ENCODE measurements around the gene SETBP1.

The SETBP1 gene

GRCh38 chr18:45102126-45102525 lies 421.4 kb downstream of the SETBP1 start:
- DNase-seq, result no peak

GRCh38 chr18:45102863-45103262 lies 422.2 kb downstream of the SETBP1 start:
- no peak for DNase-seq

GRCh38 chr18:45103319-45104048 lies 422.8 kb downstream of the SETBP1 start:
- no peak for DNase-seq

GRCh38 chr18:45104049-45104395 lies 423.3 kb downstream of the SETBP1 start:
- no peak for DNase-seq

DNA sequence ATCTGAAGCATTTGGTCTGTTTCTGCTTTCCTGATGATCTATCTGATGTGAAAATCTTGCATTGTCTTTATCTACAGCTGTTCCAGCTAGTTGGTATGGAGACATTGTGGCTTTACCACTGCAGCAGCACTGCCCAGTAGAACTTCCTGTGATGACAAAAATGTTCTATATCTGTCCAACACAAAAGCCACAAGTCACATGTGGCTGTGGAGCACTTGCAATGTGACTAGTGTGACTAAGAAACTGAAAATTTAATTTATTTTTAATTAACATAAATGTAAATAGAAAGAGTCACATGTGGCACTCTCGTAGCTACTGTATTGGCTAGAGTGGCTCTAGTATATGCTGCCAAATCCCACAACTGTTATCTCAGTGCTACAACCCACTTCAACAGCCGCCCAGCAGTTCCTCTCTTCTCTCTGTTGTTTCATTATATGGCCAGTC lies 425.7 kb downstream of the SETBP1 start:
- DNase-seq, result no peak

DNA sequence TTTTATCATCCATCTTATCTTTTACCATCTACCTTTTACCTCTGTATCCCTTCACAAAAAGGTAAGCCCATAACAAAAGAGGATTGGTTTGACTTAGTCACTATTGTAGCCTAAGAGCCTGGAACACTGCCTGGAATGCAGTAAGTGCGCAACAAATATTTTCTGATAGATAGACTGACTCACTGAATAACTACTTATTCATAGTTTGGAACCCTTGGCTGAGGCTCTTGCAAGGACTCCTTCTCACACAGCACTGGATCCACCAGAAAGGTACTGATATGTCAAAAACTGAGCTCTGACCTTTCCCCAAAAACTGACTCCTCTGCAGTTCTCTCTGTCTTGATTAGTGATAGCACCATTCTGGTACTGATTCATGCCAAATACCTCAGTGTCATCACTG lies 426.7 kb downstream of the SETBP1 start:
- DNase-seq, result no peak

GRCh38 chr18:45108754-45109153 lies 428.1 kb downstream of the SETBP1 start:
- no peak for DNase-seq

- DNase-seq, result no peak
These were observed 428.6 kb downstream of the SETBP1 start for GRCh38 chr18:45109271-45109670.

DNA sequence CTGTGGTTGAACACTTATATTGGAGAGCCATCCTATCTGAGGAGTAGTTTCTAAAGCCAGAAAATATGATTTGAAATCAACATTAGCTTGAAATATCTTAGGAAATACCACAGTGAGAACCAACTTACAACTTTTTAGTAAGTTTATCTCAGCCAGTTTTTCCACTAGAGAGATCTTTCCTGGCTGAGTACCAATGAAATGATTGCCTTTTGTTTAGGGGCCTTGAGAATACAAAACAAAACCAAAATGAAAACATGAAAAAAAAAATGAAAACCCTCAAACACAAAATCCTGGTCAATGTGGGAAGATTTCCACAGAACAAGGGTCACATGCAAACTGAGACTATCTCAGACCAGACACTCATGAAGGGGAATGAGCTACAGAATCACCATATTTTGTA lies 429.0 kb downstream of the SETBP1 start:
- DNase-seq, result no peak

DNA sequence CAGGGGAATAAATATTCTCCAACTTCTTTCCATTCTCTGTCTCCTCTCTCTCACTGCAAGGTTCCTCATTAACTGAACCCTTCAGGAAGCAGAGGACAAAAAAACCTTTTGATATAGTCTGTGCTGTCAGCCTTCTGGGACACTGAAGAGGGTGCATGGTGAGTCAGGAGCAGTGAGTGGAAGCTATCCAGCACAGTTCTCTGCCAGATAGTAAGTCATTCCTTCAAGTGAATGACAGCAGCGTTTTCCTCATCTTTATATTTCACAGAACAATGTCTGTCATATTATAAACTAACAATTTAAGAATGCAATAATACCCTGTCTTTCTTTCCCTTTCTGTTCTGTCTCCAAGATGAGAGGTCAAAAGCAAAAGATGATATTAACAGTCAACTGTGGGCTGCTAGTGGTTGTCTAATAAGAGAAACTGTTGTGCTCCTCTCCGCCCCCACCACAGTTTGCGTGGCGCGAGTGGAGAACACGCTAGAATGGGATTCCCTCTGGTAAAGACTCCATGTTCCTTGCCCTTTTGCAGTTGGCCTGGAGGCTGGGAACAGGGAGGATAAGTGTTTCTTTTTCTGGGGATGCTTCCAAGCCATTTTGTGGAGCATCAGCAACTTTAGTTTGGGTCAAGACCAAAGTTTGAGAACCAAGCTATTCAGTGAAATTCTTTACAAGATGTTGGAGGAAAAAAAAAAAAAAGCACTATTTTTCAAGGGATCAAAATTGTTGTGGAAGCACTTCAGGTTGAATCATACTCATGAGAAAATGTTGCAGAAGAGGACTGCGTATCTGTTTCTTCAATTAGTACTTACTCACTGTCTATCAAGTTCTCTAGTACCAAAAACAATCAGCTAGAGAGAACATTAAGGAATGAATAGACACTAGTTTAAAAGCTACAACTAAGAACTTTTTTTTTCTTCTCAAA lies 430.2 kb downstream of the SETBP1 start:
- DNase-seq, result no peak

- DNase-seq, result no peak
These were observed 430.8 kb downstream of the SETBP1 start for GRCh38 chr18:45111502-45111848.

DNA sequence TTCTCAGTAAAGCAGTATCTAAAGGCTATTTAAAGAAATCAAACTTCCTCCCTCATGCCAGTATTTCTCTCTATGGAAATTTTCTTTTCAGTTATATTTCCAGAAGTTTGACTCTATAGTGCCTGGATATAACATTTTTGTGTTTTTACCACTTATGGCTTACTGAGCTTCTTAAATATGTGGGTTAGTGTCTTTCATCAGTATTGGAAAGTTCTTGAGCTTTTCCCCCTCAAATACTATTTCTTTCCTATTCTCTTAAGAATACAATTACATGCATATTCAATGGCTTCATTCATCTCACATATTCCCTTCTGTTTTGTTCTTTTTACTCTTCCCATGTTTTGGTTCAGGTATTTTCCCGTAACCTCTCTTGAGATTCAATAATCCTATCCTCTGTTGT lies 432.0 kb downstream of the SETBP1 start:
- DNase-seq, result no peak

DNA sequence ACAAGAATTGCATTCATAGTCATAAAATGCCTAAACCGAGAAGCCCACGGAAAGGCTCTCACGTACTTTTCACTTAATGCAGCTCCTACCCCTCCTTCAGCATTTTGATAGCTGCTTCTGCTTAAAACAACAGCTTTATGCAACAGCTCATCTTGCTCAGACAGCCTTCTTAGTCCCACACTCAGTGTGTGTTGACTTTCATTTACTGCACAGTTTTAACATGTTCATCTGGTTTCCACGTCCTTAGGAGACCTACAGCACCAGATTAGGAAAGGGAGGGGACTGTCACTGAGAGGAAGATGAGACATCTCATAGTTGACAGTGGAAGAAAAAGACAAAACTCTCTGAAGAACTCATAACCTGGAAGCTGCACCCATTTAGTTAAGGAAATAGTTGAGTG lies 435.4 kb downstream of the SETBP1 start:
- no peak for DNase-seq
